ENCODE data around the gene RAB17.
"Not testable (repeated sequence)": the region's sequence is repeated elsewhere in the genome, so short reads cannot be mapped to it uniquely, and the experiment has no call there.

RAB17 gene

GRCh38 chr2:237624565-237624964, 34.0 kb upstream of the RAB17 start:
- FAIRE-seq: no peak

- FAIRE-seq: no peak
Observed at GRCh38 chr2:237623428-237624403, 33.2 kb upstream of the RAB17 start.

- FAIRE-seq: no peak
Observed at GRCh38 chr2:237618449-237618848, 27.9 kb upstream of the RAB17 start.

GRCh38 chr2:237617587-237617982, 27.1 kb upstream of the RAB17 start:
- FAIRE-seq: no peak

- no peak for FAIRE-seq
Observed at GRCh38 chr2:237616734-237617586, 26.4 kb upstream of the RAB17 start.

- FAIRE-seq: no peak
Observed at GRCh38 chr2:237616373-237616733, 25.8 kb upstream of the RAB17 start.

- no peak for FAIRE-seq
Observed at GRCh38 chr2:237615631-237616249, 25.2 kb upstream of the RAB17 start.

- FAIRE-seq: no peak
Observed at GRCh38 chr2:237614151-237614720, 23.7 kb upstream of the RAB17 start.

DNA sequence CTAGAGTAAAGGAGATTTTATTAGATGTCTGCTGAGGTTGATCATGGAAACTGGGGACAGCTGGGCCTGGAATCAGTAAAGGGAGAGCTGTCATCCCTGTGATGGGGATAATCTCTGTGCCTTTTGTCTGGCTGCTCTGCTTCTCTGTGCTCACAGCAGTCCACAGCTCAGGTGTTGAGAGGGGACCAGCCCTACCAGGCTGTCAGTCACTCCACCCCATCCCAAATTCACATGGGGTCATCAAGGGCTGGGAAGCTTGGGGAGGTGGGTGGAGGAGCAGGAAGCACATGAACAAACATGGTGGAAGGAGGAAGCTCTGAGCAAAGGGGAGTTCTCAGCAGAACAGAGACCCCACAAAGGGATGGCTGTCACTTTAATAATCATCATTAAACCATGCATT, 23.1 kb upstream of the RAB17 start:
- no peak for FAIRE-seq

- FAIRE-seq: no peak
Observed at GRCh38 chr2:237612527-237613357, 22.2 kb upstream of the RAB17 start.

DNA sequence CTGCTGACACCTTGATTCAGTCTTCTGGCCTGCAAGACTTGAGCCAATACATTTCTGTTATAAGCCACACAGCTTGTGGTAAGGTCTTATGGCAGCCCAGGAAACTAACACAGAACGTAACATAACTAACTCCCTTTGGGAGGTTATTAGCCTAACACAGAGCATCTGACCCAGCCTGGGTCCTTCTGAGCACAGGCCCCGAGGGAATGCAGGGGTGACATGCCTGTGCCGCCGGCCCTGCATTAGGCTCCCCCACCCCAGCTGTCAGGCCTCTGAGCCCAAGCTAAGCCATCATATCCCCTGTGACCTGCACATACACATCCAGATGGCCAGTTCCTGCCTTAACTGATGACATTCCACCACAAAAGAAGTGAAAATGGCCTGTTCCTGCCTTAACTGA, 16.0 kb upstream of the RAB17 start:
- FAIRE-seq: not testable (repeated sequence)

DNA sequence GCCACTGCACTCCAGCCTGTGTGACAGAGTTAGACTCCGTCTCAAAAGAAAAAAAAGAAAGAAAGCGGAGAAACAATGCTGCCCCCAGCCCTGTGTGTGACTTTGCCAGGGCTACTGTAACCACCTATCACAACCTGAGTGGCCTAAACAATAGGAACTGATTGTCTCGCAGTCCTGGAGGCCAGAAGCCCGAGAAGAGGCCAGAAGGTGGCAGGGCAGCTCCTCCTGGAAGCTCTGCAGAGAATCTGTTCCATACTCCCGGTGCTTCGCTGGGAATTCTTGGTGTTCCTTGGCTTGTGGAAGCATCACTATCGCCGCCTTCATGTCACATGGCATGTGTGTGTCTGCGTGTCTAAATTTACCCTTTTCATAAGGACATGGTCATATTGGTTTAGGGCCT, 14.4 kb upstream of the RAB17 start:
- FAIRE-seq: no peak

DNA sequence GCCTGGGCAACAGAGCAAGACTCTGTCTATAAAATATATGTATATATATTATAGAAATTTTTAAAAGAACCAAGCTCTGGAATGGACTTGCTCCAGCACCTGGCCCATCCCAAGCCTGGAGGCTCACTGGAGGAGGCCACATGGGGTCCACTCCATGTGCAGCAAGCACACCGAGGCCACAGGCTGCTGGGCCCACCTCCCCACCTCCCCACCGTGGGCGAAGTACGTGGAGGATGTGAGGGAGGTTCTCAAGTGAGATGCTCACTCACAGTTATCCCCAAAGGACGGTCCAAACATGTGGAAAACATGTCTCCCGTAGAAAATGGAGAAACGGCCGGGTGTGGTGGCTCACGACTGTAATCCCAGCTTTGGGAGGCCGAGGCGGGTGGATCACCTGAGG, 13.9 kb upstream of the RAB17 start:
- no peak for FAIRE-seq

DNA sequence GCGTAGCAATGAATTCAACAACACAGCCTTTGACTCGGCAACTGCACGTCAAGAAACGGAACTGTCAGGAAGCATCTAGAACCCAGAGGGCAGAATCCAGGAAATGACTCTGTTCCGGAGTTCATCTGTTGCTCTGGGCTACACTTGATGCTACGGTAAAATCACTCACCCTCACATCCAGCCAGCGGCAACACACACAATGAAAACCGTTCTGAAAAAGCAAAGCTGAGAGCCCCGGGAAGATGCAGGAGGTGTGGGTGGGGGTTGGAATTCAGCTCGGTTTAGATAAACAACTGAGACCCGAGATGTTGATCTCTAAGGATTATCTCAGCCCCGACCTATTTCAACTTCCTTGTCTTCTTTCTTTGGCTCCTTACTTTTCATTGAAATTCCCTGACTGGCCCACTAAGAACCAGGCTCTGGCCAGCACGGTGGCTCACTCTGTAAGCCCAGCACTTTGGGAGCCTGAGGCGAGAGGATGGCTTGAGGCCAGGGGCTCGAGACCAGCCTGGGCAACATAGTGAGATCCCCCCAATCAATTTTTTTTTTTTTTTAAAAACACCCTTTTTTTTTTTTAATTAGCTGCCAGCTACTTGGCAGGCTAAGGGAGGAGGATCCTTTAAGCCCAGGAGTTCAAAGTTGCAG, 13.3 kb upstream of the RAB17 start:
- FAIRE-seq: no peak

DNA sequence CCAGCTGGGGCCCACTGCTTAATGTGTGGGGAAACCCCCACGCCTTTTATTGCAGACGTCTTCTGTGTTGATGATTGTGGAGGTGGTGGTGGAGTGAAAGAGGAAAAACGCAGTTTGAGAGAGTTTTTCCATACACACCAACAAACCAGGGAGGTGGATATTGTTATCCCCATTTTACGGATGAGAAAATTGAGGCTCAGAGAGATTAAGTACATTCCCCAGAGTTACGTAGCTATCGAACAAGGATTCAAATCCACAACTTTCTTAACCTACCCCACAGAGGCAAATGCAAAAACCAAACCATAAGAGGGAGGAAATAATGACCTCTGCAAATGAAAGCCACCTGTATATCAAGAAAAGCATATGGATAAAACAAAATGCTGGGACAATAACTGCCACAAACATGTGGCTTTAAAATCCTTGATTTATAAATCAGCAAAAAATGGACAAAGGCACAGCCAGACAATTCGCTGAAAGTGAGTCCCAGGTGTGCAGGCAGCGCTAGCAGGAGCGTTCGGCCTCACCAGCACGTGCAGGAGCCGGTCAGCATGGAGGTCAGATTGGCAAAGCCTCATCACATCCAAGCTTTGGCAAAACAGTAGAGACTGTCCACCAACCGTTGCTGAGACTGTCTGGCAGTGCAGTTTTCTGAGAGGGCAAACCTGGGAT, 12.6 kb upstream of the RAB17 start:
- FAIRE-seq: no peak

DNA sequence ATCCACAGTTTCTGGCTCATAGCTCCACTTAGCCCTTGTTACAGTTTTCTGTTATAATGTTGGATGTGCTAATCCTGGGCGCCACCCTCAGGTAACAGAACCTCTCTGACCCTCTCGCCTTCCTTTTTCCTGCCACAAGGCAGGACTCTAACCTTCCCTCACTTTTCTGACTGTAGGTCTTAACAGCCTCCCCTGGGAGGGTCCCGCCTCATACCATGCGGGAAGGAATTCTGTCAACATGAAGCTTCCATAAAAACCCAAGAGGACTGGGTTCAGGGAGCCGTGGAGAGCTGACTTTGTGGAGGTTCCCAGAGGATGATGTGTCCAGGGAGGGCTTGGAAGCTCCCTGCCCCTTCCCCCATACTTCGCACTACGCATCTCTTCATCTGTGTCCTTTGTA, 11.9 kb upstream of the RAB17 start:
- FAIRE-seq: no peak

- no peak for FAIRE-seq
Observed at GRCh38 chr2:237601453-237602116, 11.1 kb upstream of the RAB17 start.

DNA sequence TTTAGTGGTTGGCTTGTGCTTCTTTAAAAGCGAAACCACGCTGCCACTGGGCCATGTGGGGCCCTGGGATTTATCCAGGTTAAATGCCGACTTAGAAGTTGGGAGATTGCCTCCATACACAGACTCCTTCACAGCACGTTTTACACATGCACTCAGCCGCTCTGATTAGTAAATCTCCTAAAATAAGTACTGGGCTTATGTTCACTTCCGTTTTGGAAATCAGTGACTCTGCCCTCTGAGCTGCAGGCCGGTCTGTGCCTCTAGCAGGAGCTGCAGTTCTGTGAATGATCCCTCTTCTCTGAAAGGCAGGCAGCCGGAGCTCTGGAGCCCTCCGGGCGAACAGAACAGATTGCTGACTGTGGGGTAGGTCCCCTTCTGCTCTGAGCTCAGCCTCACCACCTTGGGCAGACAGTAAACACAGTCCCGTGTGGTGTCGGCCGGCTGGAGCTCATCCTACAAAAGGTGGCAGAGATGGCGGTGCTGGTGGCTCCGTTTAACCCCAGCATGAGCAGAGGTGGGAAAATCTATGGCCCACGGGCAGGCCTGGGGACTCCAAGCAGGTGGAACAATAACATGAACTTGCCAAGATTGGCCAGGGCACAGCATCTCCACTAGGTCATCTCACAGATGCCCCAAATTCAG, 9.8 kb upstream of the RAB17 start:
- no peak for FAIRE-seq

DNA sequence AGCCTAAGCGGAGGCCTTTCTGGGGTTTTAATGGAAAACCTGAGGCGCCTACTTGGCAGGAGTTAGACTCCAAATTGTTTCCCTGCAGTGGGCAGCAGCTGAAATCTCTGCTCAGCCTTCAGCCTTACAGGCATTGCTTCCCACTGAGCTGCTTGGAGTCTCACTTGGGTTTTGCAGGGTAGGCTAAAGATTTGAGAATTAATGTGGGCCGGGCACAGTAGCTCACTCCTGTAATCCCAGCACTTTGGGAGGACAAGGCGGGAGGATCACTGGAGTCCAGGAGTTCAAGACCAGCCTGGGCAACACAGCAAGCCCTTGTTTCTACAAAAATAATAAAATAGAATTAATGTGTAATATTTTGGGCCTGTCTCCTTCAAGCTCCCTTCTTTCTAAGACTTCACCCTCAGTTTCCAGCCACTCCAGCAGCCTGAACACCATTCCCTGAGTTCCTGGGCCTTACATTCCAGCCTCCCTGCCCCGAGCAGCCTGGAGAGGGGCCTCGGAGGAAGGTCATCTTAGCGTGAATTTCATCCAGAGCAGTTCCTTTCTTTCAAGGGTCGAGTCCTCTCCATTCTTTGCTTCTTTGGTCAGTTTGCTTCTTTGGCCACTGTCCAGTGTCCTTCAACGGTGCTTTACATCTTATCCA, 9.1 kb upstream of the RAB17 start:
- no peak for FAIRE-seq
